ENCODE measurements around the gene DBNL. TPM values are rescaled to one million over a fixed set of nuclear protein-coding genes. Genes with fewer than 3 reads are reported as not detected.

The DBNL gene
- total RNA-seq, 1 experiment from 2014 or later = 171 TPM

DNA sequence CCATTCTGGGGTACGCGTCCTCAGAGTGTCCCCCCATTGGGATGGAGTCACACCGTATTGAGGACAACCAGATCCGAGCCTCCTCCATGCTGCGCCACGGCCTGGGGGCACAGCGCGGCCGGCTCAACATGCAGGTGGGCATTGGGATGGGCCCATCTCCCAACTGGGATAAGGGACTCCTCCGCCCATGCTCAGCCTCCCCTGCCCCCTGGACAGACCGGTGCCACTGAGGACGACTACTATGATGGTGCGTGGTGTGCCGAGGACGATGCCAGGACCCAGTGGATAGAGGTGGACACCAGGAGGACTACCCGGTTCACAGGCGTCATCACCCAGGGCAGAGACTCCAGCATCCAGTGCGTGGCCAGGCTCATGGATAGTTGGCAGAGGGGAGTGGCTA lies 65.5 kb downstream of the DBNL start:
- no peak for DNase-seq (ENCODE audit: low spot score)

DNA sequence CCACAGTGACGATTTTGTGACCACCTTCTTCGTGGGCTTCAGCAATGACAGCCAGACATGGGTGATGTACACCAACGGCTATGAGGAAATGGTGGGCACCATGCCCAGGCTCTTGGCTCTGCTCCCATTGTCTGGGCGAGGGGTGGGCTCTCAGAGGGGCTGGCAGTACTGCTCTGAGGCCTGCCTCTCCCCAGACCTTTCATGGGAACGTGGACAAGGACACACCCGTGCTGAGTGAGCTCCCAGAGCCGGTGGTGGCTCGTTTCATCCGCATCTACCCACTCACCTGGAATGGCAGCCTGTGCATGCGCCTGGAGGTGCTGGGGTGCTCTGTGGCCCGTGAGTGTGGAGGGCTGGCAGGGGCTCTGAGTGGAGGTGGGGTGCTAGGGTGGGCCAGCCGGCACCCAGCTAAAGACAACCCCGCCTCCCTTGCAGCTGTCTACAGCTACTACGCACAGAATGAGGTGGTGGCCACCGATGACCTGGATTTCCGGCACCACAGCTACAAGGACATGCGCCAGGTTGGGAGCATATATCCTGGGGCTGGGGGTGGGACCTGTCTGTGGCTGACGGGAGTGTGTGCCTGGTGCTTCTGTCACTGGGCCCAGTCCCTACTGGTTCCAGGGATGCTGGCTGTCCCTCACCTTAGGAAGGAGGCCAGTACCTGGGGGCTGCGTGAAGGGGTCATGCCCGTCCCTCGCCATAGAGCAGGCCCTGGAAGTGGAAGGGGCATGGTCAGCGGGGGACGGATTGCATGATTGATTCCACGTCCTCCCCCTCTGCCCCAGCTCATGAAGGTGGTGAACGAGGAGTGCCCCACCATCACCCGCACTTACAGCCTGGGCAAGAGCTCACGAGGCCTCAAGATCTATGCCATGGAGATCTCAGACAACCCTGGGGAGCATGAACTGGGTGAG lies 66.5 kb downstream of the DBNL start:
- DNase-seq (ENCODE audit: low spot score) = no peak

Other genes starting within 250 kb of the DBNL start
- gene MRPS24, start 175.2 kb upstream of the DBNL start, total RNA-seq (2014; rRNA removed; shearing (Covaris generic)) = 230 and 294 TPM in 2 replicates
- 37.8 and 41.8 TPM in 2 replicates for gene URGCP, start 138.1 kb upstream of the DBNL start, total RNA-seq (2014; rRNA removed; shearing (Covaris generic))
- gene UBE2D4, start 118.3 kb upstream of the DBNL start, total RNA-seq (2014; rRNA removed; shearing (Covaris generic)) = 14.3 and 23.9 TPM in 2 replicates
- gene SPDYE1, start 46.8 kb upstream of the DBNL start, total RNA-seq (2014; rRNA removed; shearing (Covaris generic)) = not detected in 2 replicates
- gene PGAM2, start 20.9 kb downstream of the DBNL start, total RNA-seq (2014; rRNA removed; shearing (Covaris generic)) = not detected in 2 replicates
- gene POLM, start 37.8 kb downstream of the DBNL start, total RNA-seq (2014; rRNA removed; shearing (Covaris generic)) = 20.3 and 24.0 TPM in 2 replicates
- 0.22 TPM in 1 of 2 replicates, not detected in the other for gene AEBP1, start 59.6 kb downstream of the DBNL start, total RNA-seq (2014; rRNA removed; shearing (Covaris generic))
- 149 and 160 TPM in 2 replicates for gene POLD2, start 78.8 kb downstream of the DBNL start, total RNA-seq (2014; rRNA removed; shearing (Covaris generic))
- gene MYL7, start 96.6 kb downstream of the DBNL start, total RNA-seq (2014; rRNA removed; shearing (Covaris generic)) = not detected in 2 replicates
- gene GCK, start 144.7 kb downstream of the DBNL start, total RNA-seq (2014; rRNA removed; shearing (Covaris generic)) = not detected in 2 replicates
- 133 and 137 TPM in 2 replicates for gene YKT6, start 156.3 kb downstream of the DBNL start, total RNA-seq (2014; rRNA removed; shearing (Covaris generic))

All from A172 (cell line).